ENCODE measurements around the gene TLR7. TPM values are rescaled to one million over a fixed set of nuclear protein-coding genes. Genes with fewer than 3 reads are reported as not detected.
A peak's percentile ranks its signal among the peaks of the same experiment; 100 is the strongest.

Gene TLR7
- 0.08 TPM for total RNA-seq

DNA sequence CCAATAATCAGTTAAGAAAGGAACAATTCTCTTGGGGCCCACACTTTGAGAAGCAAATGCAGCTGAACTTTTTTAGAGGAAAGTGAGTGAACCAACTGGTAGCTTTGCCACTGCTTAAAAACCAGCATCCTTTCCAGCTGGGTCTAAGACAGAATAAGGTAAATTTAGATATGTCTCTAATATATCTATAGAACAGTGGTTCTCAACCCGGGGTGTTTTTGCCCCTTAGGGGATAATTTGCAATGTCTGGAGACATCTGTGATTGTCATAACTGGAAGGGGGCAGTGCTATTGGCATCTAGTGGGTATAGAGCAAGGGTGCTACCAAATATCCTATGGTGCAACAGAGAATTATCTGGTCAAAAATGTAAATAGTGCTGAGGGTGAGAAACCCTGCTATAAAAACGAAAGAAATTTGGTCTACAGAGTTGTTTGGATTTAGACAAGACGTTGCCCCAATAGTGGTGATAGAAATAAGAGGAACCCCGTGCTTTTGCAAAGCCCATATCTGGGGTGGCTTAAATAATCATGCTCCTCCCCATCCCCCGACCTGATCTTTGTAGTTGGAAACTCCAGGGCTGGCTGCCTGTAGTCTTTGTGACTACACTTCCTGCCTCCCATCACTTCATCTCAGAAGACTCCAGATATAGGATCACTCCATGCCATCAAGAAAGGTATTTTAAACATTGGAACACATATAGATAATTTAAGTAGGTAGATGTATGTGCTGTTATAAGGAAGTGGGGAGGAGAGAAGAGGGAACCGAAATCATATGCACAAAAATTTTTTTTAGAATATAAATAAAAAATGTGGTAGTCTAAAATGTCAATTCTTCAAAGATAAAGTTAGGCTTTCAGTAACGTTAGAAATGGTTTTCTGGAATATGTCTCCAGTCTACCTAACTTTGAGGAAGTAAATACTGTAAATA, at the start of gene TLR7:
TSS of gene TLR7 (plus strand) at position 622 of the 927 bp plus-strand sequence. CDS start 507 bp downstream, outside the sequence.
- no peak for ATAC-seq

DNA sequence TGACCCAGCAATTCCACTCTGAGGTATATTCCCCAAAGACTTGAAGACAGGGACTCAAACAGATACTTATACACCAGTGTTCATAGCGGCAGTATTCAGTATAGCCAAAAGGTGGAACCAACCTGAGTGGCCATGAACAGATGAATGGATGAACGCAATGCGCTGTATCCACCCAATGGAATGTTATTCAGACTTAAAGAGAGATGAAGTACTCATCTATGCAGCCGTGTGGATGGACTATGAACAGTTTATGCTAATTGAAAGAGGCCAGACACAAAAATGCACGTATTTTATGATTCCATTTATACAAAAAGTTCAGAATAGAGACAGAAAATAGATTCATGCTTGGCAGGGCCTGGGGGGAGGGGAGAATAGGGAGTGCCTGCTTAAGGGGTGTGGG, 49.3 kb upstream of the TLR7 start:
- ATAC-seq, result no peak

DNA sequence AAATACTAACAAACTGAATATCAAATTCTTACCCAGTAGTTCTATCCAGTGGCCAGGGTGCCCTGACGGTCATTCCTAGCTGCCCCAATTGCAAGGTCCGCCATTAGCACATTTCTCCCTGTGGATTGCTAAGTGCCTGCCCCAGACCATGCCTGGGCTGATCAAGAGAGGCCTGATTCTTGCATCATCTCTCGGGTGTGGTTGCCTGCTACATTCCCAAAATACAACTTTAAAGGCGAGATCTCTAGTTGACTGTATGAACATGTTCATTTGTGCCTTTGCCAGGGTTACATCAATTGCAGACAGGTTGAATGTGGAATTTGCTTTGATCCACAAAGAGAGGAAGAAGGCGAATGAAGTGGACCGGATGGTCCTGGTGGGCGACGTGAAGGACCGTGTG, 47.6 kb upstream of the TLR7 start:
- ATAC-seq, result peak; percentile 86

DNA sequence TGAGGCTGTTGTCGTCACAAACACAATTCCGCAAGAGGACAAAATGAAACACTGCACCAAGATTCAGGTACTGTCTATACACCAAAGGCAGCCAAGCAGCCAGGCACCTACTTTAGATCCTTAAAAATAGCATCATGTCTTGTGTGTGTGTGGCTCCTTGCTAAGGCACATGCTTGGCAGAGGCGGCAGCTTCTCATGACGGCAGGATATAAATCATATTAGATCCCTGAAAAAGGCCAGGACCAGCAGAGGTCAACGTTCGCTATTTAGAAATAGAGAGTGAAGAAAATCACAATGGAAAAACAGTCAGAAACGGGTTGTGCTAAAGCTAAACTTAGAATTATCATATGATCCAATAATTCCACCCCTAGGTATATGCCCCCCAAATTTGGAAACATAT, 46.1 kb upstream of the TLR7 start:
- no peak for ATAC-seq

DNA sequence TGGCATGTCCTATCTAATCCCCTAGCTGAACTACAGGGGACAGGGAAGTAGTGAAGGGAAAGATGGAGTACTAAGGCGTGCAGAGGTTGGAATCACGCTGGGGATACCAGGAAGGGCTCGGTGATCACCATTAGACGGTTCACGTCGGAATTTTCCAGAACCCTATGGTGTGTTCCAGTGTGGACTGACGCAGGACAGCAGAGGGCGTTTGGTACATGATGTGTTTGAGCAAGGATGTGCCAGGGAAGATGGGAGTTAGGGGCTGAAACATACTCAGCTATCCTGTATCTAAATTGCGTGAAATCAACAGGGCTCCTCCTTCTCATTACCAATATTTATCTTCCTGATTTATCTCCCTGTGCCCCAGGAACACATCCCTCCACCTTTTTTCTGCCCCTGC, 41.9 kb upstream of the TLR7 start:
- ATAC-seq, result no peak

DNA sequence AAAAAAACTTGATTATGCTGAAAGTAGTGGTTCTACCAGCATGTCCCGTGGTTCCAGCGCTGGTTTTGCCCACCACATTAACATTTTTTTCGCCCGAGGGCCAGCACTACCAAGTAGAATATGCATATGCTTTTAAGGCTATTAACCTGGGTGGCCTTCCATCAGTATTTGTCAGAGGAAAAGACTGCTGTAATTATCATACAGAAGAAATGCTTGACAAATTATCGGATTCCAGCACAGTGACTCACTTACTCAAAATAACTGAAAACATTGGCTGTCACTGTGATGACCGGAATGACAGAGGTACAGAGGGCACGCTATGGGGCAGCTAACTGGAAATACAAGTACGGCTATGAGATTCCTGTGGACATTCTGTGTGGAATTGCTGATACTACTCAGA, 41.1 kb upstream of the TLR7 start:
- ATAC-seq, result no peak

DNA sequence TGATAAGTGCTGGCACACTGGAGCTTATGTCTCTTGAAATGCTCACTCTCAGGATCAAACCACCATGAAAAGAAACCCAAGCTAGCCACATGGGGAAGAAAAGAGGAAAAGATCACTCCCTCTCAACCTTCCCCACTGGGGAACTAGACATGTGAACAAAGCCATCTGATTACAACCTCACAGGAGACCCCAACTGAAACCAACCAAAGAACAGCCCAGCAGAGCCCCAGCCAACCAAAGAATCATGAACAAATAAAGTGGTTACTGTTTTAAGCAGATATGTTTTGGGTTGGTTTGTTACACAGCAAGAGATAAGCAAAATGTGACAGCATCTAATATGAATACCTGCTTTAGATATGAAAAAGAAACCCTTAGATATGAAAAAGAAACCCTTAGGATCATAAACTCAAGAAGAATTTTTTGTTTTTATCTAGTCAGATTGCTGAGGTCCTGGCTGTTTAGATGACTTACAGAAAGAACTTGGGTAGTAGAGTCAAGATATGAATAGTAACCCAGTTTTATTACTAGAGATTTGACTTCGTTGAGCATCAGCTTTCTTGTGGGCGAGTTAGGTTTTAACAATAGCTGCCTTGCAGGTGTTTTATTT, 23.7 kb upstream of the TLR7 start:
- ATAC-seq, result no peak

DNA sequence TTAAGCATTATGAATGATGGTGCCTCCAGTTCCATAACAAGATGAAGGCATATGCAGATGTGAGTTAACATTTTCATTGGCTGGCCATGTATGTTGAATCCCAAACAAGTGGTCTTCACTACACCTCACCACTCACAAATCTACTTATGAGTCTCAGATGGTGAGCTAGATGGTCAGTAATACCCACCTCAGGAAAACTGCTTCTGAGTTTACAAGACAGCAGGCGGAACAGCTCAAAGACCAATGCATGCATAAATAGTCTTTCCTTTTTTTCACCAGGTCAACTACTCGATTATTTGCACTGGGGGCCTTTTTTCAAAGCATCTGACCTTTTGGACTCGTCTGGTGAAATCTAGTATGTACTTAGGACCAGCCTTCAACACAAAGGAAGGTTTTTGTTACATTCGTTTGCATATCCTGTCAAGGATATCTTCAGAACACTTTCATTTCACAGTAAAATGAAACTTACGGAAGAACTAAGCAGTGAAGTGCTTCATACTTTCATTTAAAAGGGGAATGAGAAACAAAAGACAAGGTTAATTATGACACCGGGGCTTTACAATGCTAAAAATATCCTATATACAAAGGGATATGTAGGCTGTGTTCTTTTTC, 23.1 kb upstream of the TLR7 start:
- ATAC-seq, result no peak

DNA sequence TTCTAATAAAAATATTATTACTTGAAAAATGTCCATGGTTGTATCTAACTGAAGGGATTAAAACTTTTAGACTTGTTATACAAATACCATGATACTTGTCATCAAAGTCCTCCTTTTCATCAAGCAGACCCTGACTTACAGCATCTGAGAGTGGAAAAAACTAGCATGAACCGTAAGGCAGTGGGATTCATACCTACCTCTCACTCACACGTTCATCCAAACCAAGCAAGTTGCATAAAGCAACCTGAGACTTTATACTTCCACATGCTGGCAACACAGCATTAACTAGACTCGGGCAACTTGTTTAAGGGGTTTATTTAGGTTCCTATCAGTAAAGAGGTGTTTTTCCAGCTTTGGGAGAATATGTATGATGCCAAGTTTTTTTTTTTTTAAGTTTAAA, 22.6 kb upstream of the TLR7 start:
- ATAC-seq, result no peak

DNA sequence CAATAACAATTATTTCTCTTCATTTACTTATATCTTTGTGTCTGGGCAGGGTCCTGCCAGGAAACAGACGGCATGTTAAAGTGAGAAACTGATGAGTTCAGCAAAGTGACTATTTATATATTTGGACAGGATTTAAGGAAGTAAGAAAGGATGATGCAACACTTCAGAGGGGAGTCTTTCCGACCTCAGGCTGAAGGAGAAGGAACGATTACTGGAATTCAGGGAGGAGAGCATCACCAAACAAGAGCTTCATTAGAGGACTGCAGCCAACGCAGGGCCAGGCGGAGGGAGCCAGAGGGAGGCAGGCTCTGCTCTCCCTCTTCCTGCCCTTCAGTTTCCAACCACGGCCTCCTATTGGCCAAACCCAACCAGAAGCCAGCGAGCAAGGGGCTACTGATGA, 1.5 kb upstream of the TLR7 start:
- ATAC-seq, result no peak

DNA sequence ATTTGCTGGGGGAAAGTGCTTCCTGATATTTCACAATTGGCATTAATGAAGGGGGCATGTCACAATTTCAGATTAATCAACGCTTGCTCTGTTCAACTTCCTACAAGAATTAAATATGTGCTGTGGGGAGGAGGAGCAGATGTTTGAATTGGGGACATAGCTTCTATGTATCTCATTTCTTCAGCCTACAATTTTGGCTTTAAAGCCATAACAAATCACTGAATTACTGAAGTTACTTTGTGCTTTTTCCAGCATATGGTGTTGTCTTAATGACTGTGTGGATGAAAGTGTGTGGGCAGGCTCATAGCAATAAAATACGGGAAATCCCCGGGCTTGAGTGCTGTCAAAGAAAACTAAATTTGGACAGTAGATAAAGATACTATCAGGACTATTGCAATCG, 813 bp downstream of the TLR7 start:
- no peak for ATAC-seq

DNA sequence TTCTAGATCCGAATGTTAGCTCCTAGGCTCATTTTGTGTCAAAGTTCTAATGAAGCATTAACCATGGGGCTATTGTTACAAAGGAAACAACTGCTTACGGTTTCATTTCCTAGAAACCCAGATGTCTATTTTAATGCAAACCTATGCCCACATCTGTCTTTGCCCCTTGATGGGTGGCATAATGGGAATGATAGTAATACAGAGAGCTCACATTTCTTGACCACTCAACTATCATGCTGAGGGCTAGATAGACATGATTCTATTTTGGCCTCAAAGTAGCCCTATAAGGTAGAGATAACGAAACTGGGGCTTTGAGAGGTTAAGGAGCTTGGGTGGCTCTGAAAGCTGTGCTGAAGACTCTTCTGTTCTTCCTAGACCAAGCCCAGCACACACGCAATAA, 1.9 kb downstream of the TLR7 start:
- ATAC-seq, result no peak

DNA sequence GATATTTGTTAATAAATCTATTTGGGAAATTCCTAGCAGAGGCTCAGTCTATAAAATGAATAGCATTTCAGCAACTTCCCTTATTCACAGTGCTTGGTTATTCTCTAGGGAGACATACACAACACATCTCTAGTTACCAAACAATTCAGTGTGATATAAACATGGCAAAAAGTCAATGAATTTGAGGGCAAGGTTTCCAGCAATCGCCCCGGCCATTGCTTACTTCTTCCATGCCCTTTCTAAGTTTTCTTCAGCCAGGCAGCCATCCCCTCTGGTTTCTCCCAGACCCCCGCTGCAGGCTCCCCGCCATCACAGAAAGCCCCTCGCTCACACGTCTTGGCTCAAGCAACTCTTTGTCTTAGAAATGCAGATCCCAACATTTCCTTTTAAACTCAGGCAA, 4.4 kb downstream of the TLR7 start:
- no peak for ATAC-seq

DNA sequence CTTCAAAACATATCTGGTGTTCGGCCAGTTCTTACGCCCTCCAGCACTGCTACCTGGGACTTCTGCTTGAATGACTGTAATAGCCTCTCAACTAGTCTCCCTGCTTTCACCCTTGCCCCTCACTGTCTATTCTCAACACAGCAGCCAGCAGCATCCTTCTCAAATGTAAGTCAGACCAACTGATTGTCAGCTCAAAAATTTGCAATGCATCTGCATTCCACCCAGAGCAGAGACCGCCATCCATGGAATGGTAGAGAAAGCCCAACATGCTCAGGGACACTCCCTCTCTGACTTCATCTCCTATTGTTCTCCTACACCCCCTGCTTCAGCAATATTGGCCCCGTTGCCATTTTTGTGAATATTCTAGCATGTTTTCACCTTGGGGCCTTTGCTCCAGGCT, 5.9 kb downstream of the TLR7 start:
- ATAC-seq, result no peak

DNA sequence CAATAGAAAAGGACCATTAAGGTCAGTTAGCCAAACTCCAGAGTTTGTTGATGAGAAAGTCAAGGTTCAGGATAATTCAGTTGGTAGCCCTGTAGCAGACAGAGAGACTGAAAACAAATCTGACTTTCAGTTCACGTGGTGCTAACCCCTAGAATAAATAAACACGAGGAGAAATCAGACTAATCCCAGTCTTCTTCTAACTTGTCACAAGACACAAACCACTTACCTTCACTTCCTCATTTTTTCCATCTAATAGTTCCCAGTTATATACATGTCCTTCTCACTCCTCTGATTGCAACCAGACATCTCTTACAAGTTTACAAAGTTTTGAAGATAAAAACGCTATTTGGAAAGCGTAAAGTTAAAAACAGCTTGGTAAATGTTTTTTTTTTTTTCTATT, 7.7 kb downstream of the TLR7 start:
- no peak for ATAC-seq

DNA sequence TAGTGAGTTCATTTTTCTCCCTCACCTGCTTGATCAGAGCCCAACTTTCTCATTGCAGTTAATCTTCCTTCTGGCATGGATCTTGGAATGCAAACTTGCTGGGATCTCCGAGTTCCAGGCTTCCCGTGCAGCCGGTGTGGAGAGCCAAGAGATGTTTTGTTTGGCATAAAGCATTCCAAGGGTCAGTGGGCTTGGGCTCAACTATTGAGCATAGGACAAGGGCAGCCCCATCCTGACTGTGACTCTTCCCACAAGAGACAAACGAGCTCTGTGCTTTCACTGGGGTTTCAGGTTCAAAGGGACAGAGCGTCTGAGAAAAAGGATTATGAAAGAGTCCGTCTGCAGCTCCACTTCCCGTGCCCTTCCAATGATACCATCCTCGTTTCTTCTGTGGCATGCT, 10.5 kb downstream of the TLR7 start:
- ATAC-seq, result no peak

DNA sequence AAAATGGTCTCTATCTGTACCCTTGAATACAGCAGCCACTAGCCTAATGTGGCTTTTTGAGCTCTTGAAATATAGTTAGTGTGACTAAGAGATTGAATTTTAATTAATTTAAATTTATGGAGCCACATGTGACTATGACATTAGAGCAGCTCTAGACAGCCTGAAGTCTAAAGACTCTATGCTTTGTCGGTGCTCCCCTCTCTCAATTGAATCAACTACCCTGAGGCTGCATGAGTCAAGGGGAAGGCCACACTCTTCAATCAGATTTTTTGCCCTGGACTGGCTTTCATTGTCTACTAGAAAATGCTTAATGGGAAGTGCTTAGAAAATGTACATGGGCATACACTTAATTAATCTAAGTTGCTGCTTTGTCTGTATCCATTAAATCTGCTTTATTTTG, 11.7 kb downstream of the TLR7 start:
- ATAC-seq, result no peak

DNA sequence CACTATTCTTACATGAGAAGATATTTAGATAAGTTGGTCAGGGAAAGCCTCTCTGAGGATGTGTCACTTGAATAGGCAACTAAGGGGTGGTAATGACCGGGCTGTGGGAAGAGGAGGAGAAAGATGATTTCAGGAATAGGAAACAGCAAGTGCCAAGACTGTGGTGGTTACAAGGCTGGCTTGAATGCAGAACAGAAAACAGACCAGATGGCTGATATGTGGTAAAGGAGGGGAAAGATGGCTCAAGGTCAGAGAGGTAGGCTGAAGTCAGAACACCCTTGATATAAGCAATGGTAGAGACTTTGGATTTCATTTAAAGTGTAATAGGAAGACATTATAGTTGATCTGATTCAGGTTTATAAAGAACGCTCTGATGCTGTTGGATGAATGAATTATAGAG, 15.0 kb downstream of the TLR7 start:
- no peak for ATAC-seq

DNA sequence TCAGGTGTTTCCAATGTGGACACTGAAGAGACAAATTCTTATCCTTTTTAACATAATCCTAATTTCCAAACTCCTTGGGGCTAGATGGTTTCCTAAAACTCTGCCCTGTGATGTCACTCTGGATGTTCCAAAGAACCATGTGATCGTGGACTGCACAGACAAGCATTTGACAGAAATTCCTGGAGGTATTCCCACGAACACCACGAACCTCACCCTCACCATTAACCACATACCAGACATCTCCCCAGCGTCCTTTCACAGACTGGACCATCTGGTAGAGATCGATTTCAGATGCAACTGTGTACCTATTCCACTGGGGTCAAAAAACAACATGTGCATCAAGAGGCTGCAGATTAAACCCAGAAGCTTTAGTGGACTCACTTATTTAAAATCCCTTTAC, 18.6 kb downstream of the TLR7 start:
- no peak for ATAC-seq

DNA sequence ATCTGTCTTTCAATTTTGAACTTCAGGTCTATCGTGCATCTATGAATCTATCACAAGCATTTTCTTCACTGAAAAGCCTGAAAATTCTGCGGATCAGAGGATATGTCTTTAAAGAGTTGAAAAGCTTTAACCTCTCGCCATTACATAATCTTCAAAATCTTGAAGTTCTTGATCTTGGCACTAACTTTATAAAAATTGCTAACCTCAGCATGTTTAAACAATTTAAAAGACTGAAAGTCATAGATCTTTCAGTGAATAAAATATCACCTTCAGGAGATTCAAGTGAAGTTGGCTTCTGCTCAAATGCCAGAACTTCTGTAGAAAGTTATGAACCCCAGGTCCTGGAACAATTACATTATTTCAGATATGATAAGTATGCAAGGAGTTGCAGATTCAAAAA, 19.7 kb downstream of the TLR7 start:
- ATAC-seq, result no peak

DNA sequence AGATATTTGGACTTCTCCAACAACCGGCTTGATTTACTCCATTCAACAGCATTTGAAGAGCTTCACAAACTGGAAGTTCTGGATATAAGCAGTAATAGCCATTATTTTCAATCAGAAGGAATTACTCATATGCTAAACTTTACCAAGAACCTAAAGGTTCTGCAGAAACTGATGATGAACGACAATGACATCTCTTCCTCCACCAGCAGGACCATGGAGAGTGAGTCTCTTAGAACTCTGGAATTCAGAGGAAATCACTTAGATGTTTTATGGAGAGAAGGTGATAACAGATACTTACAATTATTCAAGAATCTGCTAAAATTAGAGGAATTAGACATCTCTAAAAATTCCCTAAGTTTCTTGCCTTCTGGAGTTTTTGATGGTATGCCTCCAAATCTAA, 20.3 kb downstream of the TLR7 start:
- ATAC-seq, result no peak

DNA sequence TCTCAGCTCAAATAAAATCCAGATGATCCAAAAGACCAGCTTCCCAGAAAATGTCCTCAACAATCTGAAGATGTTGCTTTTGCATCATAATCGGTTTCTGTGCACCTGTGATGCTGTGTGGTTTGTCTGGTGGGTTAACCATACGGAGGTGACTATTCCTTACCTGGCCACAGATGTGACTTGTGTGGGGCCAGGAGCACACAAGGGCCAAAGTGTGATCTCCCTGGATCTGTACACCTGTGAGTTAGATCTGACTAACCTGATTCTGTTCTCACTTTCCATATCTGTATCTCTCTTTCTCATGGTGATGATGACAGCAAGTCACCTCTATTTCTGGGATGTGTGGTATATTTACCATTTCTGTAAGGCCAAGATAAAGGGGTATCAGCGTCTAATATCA, 20.9 kb downstream of the TLR7 start:
- no peak for ATAC-seq

DNA sequence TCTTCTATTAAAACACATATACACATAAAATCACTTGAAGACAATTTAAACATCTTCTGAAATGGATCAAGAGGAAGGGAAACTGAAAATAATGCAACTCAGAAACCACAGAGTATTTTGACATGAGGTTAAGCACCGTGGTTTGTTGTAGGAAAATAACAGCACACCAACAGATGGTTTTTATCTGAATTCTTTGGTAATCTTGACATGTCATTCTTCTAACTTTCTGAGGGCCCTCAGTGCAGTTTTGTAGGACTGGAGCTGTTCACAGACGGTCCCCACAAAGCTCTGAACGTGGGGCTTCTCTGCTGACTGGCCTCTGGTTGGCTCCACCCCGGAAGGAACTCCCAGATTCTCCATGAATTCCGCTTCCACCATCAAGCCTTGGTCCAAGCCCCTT, 23.6 kb downstream of the TLR7 start:
- ATAC-seq, result no peak

DNA sequence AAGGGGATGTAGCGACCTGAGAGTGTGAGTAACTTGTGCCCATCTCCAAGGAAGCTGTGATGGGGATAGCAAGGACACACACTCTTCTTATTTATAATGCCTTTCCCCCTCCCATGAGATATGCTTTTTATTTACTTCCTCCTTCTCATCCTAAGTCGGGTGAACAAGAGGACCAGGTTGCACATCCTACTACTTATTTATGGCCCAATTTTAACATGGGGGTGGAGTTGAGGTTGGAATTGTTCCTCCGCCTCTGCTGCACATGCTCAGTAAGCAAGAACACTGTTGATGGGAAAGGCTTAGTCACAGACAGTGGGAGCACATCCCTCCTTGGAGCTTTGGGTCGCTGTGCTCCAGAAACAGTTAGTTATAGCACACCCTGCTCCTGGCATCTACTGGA, 24.3 kb downstream of the TLR7 start:
- no peak for ATAC-seq
